Esophagus squamous epithelium (tissue), 4 donors: ENCODE data around the gene HOXD9.

ENCODE experiments used
- CTCF ChIP-seq, 6 experiments: fragments of 450-650 bp in 4 of 6; fragments of 200-600 bp in 2 of 6; sonication (generic) in 2 of 6; IDR thresholded peaks; one replicate each; pipeline ENCODE4 v1.5.1; 2016 to 2019; ENCODE audit warnings: antibody characterized with exemption in 6 of 6, mild to moderate bottlenecking in 4 of 6, moderate library complexity in 4 of 6
- POLR2A ChIP-seq, 4 donors: fragments of 450-650 bp; IDR thresholded peaks; one replicate each; pipeline ENCODE4 v1.6.1; 2017; ENCODE audit warnings: antibody characterized with exemption in 4 of 4, mild to moderate bottlenecking in 4 of 4, moderate library complexity in 3 of 4

GRCh38 chr2:176172007-176172894, 49.7 kb downstream of the HOXD9 start:
- no peak for TF ChIP-seq CTCF (IDR thresholded peaks at IDR 0.05)
- no peak for TF ChIP-seq POLR2A (IDR thresholded peaks at IDR 0.05)
